NCI-H774 (cell line): ENCODE measurements around the gene ITGA1.
A peak's percentile ranks its signal among the peaks of the same experiment; 100 is the strongest.

ENCODE experiments used
- DNase-seq: peaks from one replicate; lab custom pipeline; 2025; lab: John Stamatoyannopoulos, UW

The ITGA1 gene

DNA sequence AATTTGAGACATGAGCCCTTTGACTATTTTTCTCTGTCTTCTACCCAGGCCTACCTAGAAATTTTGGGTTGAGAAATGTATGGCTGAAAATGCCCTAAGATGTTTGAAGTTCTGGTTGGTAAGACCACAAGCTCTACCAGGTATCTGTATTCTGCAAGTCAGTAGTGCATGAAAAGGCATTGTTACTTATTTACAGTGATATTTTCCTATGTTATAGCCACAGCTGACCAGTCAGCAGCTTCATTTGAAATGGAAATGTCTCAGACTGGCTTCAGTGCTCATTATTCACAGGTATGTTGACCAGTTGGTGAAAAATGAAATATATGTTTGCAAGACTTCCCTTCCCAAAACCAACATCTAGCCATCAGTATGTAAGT lies 109.5 kb downstream of the ITGA1 start:
- no peak for DNase-seq

DNA sequence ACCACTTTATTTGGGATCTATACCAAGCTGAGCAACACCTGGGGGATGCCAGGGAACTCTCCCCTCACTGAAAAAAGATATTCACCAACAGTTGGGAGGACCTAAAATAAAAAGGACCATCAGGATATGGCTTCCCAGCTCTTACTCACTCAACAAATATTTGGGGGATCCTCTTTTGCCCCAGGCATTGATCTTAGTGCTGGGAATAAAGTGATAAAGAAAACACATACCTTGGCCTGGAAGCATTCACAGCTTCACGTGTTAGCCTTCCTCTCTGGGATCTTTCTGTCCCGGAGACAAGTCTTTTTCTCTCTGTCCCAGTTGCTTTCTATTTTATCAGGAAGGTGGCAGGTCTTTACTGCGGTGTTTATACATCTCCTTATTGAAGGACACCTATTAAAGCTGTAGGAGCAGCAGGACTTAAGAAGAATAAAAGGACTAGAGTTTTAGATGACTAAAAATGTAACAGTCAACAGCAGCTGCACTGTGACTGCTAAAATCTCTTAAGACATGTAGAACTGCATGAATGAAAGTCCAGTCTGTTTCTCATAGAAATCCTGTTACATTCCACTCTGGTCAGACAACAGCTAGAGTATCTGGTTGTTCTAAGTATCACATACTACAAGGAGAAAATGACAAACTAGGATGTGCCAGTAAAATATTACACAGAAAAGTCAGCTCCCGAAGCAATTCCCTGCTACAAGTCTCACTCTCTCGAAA lies 111.4 kb downstream of the ITGA1 start:
- DNase-seq: no peak

- no peak for DNase-seq
Observed at GRCh38 chr5:52903142-52903541, 115.4 kb downstream of the ITGA1 start.

DNA sequence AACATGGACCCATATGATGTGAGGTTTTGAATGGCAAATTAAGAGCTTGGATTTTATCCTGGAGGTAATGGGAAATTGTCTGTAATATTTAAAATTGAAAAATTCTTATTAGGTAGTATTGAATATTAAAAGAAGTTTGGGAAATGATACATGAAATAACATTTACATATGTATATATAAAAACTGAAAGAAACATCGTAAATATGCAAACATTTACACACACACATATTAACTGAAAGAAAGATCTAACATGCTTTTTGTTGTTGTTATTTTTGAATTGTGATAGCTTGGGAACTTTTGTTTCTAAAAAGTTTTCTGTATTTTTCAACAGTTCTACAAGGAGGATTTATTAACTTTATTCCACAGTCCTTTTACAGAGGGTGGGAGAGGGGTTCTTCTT lies 118.6 kb downstream of the ITGA1 start:
- DNase-seq: no peak

- no peak for DNase-seq
Observed at GRCh38 chr5:52906845-52907244, 119.1 kb downstream of the ITGA1 start.

DNA sequence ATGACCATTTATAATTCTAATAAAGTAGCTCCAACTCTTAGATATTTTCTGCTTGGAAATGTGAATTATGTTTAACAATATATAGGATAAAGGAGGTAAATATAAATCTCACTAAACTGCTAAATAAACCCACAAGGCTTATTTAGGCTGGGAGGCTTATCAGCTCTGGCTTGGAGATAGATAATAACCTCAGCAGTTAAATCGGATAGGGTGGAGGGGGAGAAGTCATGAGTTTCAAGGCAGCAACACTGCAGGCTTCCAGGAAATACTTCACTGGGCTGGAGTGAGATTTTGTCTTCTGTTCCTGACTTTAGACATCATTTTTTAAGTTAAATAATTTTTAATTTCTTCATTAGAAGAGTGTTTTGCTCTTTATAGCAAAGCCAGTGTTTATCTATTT lies 121.5 kb downstream of the ITGA1 start:
- no peak for DNase-seq

DNA sequence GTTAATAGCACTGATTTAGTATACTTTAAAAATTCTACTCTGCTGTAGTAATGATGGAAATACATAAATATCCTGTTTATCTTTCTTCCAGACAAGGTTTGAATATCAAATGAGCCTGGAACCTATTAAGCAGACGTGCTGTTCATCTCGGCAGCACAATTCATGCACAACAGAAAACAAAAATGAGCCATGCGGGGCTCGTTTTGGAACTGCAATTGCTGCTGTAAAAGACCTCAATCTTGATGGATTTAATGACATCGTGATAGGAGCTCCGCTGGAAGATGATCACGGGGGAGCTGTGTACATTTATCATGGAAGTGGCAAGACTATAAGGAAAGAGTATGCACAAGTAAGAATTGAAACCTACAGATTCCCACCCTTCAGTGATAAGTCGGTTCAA lies 122.4 kb downstream of the ITGA1 start:
- no peak for DNase-seq

GRCh38 chr5:52915176-52915875 lies 127.6 kb downstream of the ITGA1 start:
- DNase-seq: no peak

- DNase-seq: no peak
Observed at GRCh38 chr5:52920929-52921328, 133.2 kb downstream of the ITGA1 start.

DNA sequence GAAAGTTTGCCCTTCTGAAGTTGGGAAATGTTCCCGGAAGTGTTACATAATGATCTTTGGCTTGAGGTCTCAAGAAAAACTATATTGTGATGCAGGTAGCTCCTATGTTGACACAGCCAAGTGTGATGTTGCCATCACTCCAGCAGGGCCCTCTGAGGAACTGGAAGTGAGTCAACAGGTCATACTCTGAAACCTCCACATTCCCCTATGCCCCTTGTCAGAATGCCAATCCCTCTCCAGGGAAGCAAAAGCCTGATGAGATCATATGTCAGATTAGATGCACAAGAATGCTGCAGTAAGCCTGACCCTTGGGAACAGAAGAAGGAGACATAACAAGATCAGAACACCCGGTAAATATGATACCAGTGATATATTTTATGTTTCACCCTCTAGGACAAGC lies 134.7 kb downstream of the ITGA1 start:
- DNase-seq: no peak

GRCh38 chr5:52924456-52924855 lies 136.7 kb downstream of the ITGA1 start:
- DNase-seq: no peak

DNA sequence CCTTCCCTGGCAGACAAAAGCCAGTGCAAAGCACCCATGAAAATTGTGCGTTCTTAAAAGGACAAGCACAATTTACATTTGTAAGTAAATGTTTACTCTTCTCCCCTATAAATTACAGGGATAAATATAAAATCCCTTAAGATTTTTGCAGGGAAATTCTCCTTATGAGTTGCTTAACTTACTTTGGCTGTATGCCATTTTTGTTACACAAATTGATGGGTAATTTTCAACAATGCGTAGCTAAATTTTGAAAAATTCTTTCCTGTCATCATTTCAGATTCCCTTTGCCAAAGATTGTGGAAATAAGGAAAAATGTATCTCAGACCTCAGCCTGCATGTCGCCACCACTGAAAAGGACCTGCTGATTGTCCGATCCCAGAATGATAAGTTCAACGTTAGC lies 137.3 kb downstream of the ITGA1 start:
- DNase-seq: no peak

DNA sequence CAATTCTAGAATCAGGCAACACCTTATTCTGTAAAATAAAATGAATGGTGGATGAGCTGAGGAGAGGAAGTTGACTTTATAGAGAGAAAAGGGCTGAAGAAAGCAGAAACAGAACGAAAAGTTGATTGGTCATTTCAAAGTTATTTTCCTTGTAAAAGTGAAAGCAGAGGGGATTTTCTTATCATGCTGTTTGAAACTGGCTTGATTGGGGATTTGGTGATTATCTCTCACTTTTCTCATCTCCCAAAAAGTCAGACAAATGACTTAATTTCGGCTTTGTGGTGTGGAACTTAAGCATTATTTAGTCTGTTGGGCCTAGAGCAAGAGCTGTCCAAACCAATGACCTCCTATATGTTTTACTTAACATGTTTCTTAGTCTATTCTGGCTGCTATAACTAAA lies 141.0 kb downstream of the ITGA1 start:
- DNase-seq: no peak

DNA sequence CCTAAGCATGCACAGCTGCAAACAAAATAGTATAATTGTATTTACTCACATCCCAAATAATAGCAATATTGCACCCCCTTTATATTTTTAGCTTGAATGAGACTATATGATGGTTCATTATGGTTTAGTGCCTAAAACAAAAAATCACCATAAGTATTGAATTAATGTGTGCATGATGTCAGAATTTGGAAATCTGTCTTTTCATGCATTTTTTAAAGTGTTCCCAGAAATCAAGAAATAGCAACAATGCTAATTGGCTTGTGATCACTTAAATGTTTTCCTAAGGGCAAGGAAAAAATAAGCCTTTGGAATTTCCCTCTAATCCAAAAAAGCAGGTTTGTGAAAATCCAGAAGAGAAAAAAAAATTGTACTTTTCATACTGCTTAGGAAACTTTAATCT lies 150.5 kb downstream of the ITGA1 start:
- no peak for DNase-seq

DNA sequence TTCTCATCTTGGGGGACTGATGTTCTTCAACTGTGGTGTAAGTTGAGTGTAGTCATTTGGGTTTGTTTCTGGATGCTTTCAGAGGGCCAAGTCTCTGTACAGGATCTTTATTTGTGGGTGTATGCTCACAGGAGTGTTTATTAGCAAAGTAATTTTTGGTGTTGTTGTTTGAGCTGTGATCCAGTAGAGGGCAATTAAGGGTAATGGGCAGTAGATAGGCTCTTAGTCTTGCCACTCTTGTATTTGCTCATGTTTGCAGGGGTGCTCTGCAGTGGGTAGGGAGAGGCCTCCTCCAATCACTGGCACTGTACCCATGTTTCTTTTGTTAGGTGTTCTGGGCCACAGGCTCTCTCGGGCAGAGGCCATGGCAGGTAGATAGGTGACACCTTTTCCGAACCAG lies 155.6 kb downstream of the ITGA1 start:
- no peak for DNase-seq

GRCh38 chr5:52943808-52944207 lies 156.1 kb downstream of the ITGA1 start:
- no peak for DNase-seq

DNA sequence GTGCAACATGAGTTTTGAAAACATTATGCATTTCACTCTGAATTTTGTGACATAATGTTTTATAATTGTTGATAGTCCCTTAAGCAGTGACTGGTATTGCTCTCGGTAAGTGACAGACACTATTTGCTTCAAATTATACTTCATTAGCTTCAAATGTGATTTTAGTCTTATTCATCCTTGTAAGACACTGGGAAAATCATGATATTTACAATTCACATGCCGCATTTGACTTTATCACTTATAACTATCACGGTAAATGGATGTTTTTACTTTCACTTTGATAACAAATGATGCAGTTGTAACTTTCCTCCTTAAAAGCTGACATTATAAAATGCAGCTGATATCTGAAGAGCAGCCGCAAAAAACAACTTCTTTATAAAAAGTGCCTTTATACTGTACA lies 157.3 kb downstream of the ITGA1 start:
- DNase-seq: no peak

DNA sequence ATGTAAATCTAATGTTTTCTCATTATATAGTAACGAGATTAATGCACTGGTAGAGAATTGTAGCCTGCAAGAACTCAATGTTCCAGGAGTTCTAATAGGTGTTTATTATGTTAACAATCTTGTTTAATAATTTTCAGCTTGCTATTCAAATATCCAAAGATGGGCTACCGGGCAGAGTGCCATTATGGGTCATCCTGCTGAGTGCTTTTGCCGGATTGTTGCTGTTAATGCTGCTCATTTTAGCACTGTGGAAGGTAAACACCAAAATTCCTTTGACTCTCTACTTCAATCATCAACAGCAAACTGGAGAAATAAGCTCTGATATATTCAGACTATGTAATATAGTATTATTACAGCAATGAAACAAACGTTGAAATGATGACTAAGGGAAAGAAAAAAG lies 159.5 kb downstream of the ITGA1 start:
- no peak for DNase-seq

DNA sequence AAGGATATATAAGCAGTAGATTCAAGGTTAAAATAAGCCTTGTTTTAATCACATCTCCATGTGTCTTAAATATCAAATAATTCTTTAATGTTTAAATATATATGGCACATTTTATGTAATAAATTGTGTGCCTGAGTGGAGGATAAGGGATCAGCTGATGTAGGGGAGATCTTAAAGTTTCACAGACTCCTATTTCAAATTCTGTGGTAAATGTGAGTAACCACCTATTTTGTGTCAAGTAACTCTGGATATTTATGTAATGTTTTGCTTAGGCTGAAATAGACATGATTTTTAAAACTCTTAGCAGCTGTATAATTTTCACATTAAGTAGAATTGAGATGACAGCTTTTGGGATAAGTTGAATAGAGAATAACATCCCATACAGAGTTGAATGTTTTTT lies 160.1 kb downstream of the ITGA1 start:
- no peak for DNase-seq

- peak; percentile 45 for DNase-seq
Observed at GRCh38 chr5:52948418-52949076, 160.8 kb downstream of the ITGA1 start.

DNA sequence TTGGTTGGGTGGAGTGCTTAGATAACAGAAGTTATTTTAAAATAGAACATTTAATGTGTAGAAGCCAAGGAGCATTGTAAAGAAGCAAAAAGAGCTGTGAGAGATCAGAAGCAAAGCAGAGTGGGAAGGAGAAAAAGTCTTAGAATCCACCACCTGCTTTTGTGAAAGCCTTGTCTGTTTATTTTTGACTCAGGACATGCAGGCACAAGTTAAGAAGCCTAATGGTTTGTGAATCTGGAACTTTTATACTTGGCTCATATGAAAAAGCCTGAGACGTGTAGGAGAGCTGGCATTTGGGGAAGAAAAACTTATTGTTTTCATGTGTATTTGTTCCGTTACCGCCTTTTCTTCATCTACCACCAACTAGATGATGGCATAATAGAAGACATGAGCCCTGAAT lies 163.0 kb downstream of the ITGA1 start:
- DNase-seq: no peak

- DNase-seq: no peak
Observed at GRCh38 chr5:52952483-52952882, 164.8 kb downstream of the ITGA1 start.

DNA sequence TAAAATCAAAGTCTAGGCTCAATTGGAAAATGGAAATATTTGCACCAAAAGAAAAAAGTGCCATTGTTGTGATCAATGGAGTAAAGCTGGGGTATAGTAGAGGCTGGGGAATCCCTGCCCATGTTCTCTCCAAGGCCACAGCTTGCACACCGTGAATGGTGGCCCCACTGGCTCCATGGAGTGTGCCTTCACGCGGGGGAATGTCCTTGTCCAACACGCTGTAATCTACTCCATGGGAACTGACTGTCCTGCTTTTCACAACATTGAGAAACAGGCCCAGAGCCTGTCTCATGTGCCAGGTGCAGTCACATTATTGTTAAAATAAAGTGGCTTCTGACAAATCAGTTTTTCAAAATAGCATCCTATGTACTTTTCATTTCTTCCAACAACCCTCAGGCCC lies 168.3 kb downstream of the ITGA1 start:
- no peak for DNase-seq
